Ammon's horn (tissue), 1 donor: Measurements from ENCODE around the gene LBH.

ENCODE experiments used
- DNase-seq: peaks from one replicate; pipeline ENCODE4 v3.0.0-alpha.2; 2016; ENCODE audit warnings: low spot score

LBH gene

DNA sequence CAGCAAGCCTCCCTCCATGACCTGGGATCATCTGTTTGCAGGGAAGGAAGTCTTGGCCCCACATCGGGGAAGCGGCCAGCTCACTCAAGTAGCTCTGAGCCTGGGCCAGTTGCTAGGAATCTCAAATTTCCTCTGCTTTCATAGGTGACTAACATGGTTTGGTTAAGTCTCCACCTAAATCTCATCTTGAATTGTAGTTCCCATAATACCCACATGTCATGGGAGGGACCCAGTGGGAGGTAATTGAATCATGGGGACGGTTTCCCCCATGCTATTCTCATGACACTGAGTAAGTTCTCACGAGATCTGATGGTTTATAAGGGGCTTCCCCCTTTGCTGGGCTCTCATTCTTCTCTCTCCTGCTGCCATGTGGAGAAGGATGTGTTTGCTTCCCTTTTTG, 75.2 kb downstream of the LBH start:
- no peak for DNase-seq

DNA sequence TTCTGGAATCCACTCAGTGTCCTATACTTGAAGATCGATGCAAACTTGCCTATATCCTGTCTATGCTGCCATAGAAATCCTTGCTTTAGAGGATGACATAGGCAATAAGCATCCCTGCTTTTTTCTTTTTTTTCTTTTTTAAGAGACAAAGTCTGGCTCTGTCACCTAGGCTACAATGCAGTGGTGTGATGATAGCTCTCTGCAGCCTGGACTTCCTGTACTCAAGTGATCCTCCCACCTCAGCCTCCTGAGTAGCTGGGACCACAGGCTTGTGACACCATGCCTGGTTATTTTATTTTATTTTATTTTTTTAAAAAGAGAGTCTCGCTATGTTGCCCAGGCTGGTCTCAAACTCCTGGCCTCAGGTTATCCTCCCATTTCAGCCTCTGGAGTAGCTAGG, 76.9 kb downstream of the LBH start:
- DNase-seq: no peak
